ENCODE data around the gene CDH12.

The CDH12 gene

DNA sequence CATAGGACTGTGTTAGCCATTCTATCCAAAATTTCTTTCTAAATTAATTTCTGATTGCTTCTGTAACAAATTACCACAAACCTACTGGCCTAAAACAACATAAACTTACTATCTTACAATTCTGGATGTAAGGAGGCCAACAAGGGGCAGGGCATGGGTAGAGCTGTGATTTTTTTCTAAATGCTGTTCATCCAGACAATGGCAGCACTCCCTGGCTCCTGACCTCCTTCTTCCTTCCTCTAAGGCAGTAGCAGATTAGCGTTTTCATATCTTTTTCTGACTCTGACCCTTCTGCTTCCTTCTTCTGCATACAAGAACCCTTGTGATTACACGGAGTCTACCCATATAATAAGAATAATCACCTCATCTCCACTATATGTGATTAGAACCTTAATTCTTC lies 1005.8 kb downstream of the CDH12 start:
- no peak overlapping the region for H3K9ac ChIP-seq (ENCODE audit: low read length)
- H3K9me3 ChIP-seq (ENCODE audit: control insufficient read depth, insufficient read depth, low read depth, low read length), result no peaks in the 10 kb centered on the region
- no peaks in the 10 kb centered on the region for H3K27me3 ChIP-seq (ENCODE audit: control insufficient read depth, insufficient read depth, low read length)
- no peaks in the 10 kb centered on the region for H3K4me1 ChIP-seq (ENCODE audit: control insufficient read depth, insufficient read depth, low read length)
- H3K4me3 ChIP-seq (ENCODE audit: low read depth, low read length), result no peak overlapping the region
- H3K27ac ChIP-seq (ENCODE audit: low read depth, low read length), result no peak overlapping the region
- no peaks in the 10 kb centered on the region for H3K36me3 ChIP-seq (ENCODE audit: control insufficient read depth, insufficient read depth, low read length)

DNA sequence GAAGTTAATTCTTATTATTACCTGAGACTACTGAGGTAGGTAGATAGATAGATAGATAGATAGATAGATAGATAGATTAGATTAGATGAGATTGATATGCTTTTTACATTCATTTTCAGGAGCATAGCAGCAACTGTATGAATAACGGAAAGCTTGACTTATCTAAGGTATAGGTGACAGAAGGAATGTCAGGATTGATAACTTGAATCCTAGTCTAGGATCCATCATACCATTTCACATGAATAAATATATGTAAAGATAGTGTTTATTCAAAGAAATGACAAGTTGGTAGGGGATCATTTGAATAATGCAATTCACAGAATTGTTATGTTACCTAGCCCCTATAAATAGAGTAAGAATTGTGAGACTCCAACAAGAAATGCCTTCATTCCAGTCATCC lies 1008.2 kb downstream of the CDH12 start:
- H3K36me3 ChIP-seq (ENCODE audit: control insufficient read depth, insufficient read depth, low read length), result no peaks in the 10 kb centered on the region
- no peaks in the 10 kb centered on the region for H3K4me1 ChIP-seq (ENCODE audit: control insufficient read depth, insufficient read depth, low read length)
- H3K27me3 ChIP-seq (ENCODE audit: control insufficient read depth, insufficient read depth, low read length), result no peaks in the 10 kb centered on the region
- no peak overlapping the region for H3K9ac ChIP-seq (ENCODE audit: low read length)
- H3K27ac ChIP-seq (ENCODE audit: low read depth, low read length), result no peak overlapping the region
- H3K9me3 ChIP-seq (ENCODE audit: control insufficient read depth, insufficient read depth, low read depth, low read length), result no peaks in the 10 kb centered on the region
- H3K4me3 ChIP-seq (ENCODE audit: low read depth, low read length), result no peak overlapping the region

DNA sequence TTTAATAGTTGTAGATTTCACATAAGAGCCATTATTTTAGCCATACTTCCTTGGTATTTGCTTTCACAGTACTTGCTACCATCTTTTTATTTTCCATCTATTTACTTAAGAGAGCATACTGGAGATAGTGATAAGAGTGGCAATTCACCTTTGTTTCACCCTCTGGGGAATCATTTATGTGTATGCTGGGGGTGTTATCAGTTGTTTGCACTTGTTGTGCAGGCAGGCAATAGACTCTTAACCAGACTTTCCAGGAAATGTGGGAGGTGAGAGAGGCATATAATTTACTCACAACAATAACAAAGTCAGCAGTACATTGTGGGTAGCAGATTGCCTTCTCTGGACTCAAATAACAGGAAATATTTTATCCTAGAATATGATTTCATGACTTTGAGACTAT lies 1018.3 kb downstream of the CDH12 start:
- H3K36me3 ChIP-seq (ENCODE audit: control insufficient read depth, insufficient read depth, low read length), result no peaks in the 10 kb centered on the region
- H3K9me3 ChIP-seq (ENCODE audit: control insufficient read depth, insufficient read depth, low read depth, low read length), result no peaks in the 10 kb centered on the region
- H3K27me3 ChIP-seq (ENCODE audit: control insufficient read depth, insufficient read depth, low read length), result no peaks in the 10 kb centered on the region
- H3K27ac ChIP-seq (ENCODE audit: low read depth, low read length), result no peak overlapping the region
- no peak overlapping the region for H3K9ac ChIP-seq (ENCODE audit: low read length)
- H3K4me3 ChIP-seq (ENCODE audit: low read depth, low read length), result no peak overlapping the region
- H3K4me1 ChIP-seq (ENCODE audit: control insufficient read depth, insufficient read depth, low read length), result no peaks in the 10 kb centered on the region

DNA sequence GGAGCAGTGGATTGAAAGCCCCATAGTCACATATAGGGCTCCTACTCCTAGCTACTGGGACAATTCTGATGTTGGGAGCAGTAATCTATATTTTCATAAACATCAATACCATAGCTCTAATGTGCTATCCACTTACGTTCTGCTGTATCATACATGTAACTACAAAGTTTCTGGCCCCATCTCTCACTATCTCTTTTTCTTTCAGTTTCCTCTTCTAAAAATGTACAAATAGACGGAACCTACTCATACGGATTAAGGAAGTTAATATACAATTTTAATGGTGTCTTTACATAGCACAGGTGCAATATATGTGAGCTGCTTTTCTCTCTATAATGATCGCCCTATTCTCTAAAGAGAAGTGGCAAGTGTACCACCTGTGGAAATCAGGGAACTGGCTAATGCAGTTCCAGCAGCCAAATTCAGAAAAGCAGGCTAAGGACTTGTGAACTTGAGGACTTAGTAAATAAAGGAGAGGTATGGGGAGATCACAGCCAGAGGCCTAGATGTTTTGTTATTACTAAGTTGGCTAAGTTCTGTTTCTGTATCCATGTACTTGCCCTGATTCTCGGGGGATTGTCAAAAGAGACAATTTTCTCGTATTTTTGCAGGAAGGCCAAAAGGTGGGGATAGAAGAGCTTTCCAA lies 1021.9 kb downstream of the CDH12 start:
- H3K36me3 ChIP-seq (ENCODE audit: control insufficient read depth, insufficient read depth, low read length), result no peaks in the 10 kb centered on the region
- H3K27me3 ChIP-seq (ENCODE audit: control insufficient read depth, insufficient read depth, low read length), result no peaks in the 10 kb centered on the region
- no peak overlapping the region for H3K4me3 ChIP-seq (ENCODE audit: low read depth, low read length)
- H3K9me3 ChIP-seq (ENCODE audit: control insufficient read depth, insufficient read depth, low read depth, low read length), result no peaks in the 10 kb centered on the region
- H3K4me1 ChIP-seq (ENCODE audit: control insufficient read depth, insufficient read depth, low read length), result no peaks in the 10 kb centered on the region
- H3K9ac ChIP-seq (ENCODE audit: low read length), result no peak overlapping the region
- no peak overlapping the region for H3K27ac ChIP-seq (ENCODE audit: low read depth, low read length)

DNA sequence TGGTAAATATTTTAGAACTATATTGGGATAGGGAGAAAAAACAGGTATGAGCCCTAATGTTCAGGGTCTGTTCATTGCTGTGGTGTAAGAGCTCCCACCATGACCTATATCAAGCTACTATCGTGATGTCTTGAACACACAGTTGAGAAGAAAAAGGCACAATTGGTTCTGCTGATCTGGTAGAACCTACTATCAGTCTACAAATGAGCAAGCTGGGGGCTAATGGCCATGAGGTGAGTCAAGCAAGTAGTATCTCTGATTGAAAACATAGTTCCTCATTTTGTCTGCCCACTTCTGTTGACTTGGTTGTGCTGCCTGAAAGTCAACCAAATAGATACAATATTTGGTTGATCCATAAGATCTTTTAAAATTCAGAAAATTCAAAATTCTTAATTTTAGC lies 1026.3 kb downstream of the CDH12 start:
- no peak overlapping the region for H3K27ac ChIP-seq (ENCODE audit: low read depth, low read length)
- no peaks in the 10 kb centered on the region for H3K27me3 ChIP-seq (ENCODE audit: control insufficient read depth, insufficient read depth, low read length)
- no peak overlapping the region for H3K9ac ChIP-seq (ENCODE audit: low read length)
- H3K9me3 ChIP-seq (ENCODE audit: control insufficient read depth, insufficient read depth, low read depth, low read length), result no peaks in the 10 kb centered on the region
- H3K4me3 ChIP-seq (ENCODE audit: low read depth, low read length), result no peak overlapping the region
- H3K4me1 ChIP-seq (ENCODE audit: control insufficient read depth, insufficient read depth, low read length), result no peaks in the 10 kb centered on the region
- H3K36me3 ChIP-seq (ENCODE audit: control insufficient read depth, insufficient read depth, low read length), result no peaks in the 10 kb centered on the region

DNA sequence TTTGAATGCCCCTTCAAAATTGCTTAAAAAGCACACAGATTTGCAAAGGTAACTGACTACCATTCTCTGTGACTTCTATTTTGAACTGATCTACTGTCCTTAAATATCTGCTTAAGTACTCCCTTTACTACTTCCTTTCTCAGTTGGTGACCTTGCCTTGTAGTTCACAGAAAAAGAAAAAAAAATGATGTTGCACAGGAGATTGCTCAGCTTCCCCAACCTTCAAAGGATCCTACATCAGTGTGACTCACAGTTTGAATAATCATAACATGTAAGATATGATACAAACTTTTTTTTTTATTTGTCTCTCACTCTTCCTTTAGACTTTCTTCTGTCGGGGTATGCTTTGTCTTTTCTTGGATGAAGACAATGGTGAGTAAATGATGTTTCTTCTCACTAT lies 1029.6 kb downstream of the CDH12 start:
- no peaks in the 10 kb centered on the region for H3K9me3 ChIP-seq (ENCODE audit: control insufficient read depth, insufficient read depth, low read depth, low read length)
- H3K4me3 ChIP-seq (ENCODE audit: low read depth, low read length), result no peak overlapping the region
- H3K27ac ChIP-seq (ENCODE audit: low read depth, low read length), result no peak overlapping the region
- H3K36me3 ChIP-seq (ENCODE audit: control insufficient read depth, insufficient read depth, low read length), result no peaks in the 10 kb centered on the region
- no peaks in the 10 kb centered on the region for H3K4me1 ChIP-seq (ENCODE audit: control insufficient read depth, insufficient read depth, low read length)
- no peak overlapping the region for H3K9ac ChIP-seq (ENCODE audit: low read length)
- H3K27me3 ChIP-seq (ENCODE audit: control insufficient read depth, insufficient read depth, low read length), result no peaks in the 10 kb centered on the region

DNA sequence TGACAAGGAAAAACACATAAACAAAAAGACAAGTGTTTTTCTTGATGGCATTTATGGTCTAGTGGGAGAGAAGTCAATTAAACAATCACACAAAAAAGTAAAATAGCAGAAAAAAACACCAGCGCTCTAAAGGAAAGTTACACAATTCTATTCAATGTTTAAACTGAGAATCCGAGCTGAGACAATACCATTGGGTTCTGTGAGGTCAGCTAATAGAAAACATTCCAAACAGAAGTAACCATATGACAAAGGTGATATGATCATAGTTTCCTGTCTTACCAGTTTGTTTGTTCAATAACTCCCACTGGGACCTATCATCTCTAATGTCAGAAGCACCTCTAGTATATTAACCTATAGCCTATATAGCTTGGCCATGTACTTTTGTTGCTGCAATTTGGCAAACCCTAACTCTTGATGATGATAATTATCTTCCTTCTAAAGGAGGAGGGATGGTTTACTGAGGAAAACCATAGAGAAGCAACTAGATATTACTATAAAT lies 1030.0 kb downstream of the CDH12 start:
- Histone ChIP-seq H3K36me3 (ENCODE audit: control insufficient read depth, insufficient read depth, low read length) (no peaks in the 10 kb centered on the region), H3K27ac (ENCODE audit: low read depth, low read length) (no peak overlapping the region), H3K4me3 (ENCODE audit: low read depth, low read length) (no peak overlapping the region), H3K4me1 (ENCODE audit: control insufficient read depth, insufficient read depth, low read length) (no peaks in the 10 kb centered on the region), H3K27me3 (ENCODE audit: control insufficient read depth, insufficient read depth, low read length) (no peaks in the 10 kb centered on the region), H3K9ac (ENCODE audit: low read length) (no peak overlapping the region), H3K9me3 (ENCODE audit: control insufficient read depth, insufficient read depth, low read depth, low read length) (no peaks in the 10 kb centered on the region)

DNA sequence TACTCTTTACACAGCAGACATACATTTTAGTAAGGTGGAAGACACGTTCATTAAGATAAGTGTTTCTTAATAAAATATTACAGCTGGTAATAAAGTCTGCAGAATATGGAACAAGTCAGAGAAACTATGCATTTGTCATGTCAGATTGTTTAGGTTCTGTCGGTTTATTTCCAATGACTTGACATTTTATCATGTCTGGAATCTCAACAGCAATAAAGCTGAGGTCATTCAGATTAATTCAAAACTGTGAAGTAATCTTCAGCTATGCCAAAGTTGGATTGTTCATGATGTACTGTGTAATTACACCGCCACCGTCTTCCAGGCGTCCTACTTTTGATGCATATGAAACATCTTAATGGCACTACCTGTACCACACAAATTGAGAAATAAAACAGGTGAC lies 1032.6 kb downstream of the CDH12 start:
- Histone ChIP-seq H3K36me3 (ENCODE audit: control insufficient read depth, insufficient read depth, low read length) (no peaks in the 10 kb centered on the region), H3K9me3 (ENCODE audit: control insufficient read depth, insufficient read depth, low read depth, low read length) (no peaks in the 10 kb centered on the region), H3K27me3 (ENCODE audit: control insufficient read depth, insufficient read depth, low read length) (no peaks in the 10 kb centered on the region), H3K4me3 (ENCODE audit: low read depth, low read length) (no peak overlapping the region), H3K9ac (ENCODE audit: low read length) (no peak overlapping the region), H3K27ac (ENCODE audit: low read depth, low read length) (no peak overlapping the region), H3K4me1 (ENCODE audit: control insufficient read depth, insufficient read depth, low read length) (no peaks in the 10 kb centered on the region)

DNA sequence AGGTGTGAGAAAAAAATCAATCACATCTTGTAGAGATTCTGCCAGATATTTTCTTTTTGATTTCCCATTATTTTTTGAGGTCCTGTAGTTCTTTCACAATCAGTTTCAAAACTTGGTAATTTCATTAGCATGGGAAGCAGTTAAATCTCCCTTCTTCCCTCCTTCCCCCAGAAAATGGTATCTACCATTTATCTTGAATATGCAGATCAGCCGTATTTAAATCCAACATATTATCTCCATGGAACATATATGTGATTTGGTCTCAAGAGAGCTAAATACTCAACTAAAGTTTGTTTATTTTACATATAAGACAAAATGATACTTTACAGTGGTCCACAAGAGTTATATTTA lies 1034.8 kb downstream of the CDH12 start:
- no peak overlapping the region for H3K27ac ChIP-seq (ENCODE audit: low read depth, low read length)
- H3K4me3 ChIP-seq (ENCODE audit: low read depth, low read length), result no peak overlapping the region
- no peaks in the 10 kb centered on the region for H3K27me3 ChIP-seq (ENCODE audit: control insufficient read depth, insufficient read depth, low read length)
- H3K36me3 ChIP-seq (ENCODE audit: control insufficient read depth, insufficient read depth, low read length), result no peaks in the 10 kb centered on the region
- no peak overlapping the region for H3K9ac ChIP-seq (ENCODE audit: low read length)
- no peaks in the 10 kb centered on the region for H3K9me3 ChIP-seq (ENCODE audit: control insufficient read depth, insufficient read depth, low read depth, low read length)
- H3K4me1 ChIP-seq (ENCODE audit: control insufficient read depth, insufficient read depth, low read length), result no peaks in the 10 kb centered on the region

DNA sequence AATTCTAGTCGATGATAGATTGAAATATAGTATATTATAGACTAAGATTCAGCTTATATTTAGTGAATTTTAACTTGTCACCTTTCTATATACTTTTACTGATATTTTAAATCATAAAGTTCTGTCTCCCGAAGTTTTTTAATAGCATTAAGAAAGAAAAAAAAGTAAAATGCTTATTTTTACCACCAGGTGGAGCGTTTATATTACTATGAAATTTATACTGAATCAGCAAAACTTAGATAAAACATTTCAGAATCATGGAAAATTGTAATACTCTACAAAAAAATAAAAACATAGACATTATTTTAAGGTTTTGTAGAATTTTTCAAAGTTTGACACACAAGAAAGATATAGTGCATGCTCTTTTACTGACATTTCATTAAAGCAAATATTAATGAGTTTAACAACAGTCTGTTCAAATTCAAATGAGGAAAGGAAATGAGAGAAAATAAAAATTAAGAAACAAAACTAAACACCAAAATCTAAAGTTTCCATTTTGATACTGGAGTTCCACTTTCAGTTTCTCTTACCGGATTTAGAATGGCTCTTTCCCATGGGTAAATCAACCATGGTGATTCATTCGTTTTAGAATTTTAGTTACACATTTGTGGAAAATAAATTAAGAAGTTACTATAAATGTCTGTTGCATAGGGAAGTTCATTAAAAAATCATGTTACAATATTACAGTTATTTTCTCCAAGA lies 1035.3 kb downstream of the CDH12 start:
- H3K4me3 ChIP-seq (ENCODE audit: low read depth, low read length), result no peak overlapping the region
- H3K4me1 ChIP-seq (ENCODE audit: control insufficient read depth, insufficient read depth, low read length), result no peaks in the 10 kb centered on the region
- H3K36me3 ChIP-seq (ENCODE audit: control insufficient read depth, insufficient read depth, low read length), result no peaks in the 10 kb centered on the region
- no peaks in the 10 kb centered on the region for H3K9me3 ChIP-seq (ENCODE audit: control insufficient read depth, insufficient read depth, low read depth, low read length)
- no peak overlapping the region for H3K27ac ChIP-seq (ENCODE audit: low read depth, low read length)
- H3K9ac ChIP-seq (ENCODE audit: low read length), result no peak overlapping the region
- no peaks in the 10 kb centered on the region for H3K27me3 ChIP-seq (ENCODE audit: control insufficient read depth, insufficient read depth, low read length)

DNA sequence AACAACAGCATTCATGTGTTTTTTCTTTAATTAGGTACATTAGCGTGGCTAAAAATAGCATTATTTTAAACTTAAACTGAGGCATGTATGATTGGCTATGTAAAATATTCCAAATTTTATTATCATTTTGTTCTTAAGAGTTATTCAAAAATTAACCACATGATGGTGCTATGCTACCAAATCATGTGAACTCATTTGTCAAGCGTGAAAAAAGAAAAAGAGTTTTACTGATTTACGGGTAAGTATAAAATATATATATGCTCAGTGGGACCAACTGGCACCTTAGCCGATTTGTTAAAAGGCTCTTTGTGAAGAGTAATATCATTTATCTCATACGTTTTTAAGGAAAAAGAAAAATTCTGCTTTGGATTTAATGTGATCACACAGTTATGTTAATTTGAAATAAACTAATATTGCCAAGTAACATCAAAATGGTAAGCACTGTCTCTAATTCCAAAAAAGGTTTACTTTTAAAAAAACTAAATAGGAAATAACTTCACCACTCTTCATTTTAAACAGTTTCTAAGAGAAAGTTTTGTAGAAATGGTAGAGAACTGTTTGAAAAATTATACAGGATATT lies 1042.3 kb downstream of the CDH12 start:
- Histone ChIP-seq H3K4me3 (ENCODE audit: low read depth, low read length) (no peak overlapping the region), H3K9ac (ENCODE audit: low read length) (no peak overlapping the region), H3K4me1 (ENCODE audit: control insufficient read depth, insufficient read depth, low read length) (no peaks in the 10 kb centered on the region), H3K36me3 (ENCODE audit: control insufficient read depth, insufficient read depth, low read length) (no peaks in the 10 kb centered on the region), H3K27ac (ENCODE audit: low read depth, low read length) (no peak overlapping the region), H3K27me3 (ENCODE audit: control insufficient read depth, insufficient read depth, low read length) (no peaks in the 10 kb centered on the region), H3K9me3 (ENCODE audit: control insufficient read depth, insufficient read depth, low read depth, low read length) (no peaks in the 10 kb centered on the region)

Data from HUES6 (cell line).